NCI-H2227 (cell line): ENCODE data around the gene LHFPL6.

ENCODE experiments used
- DNase-seq: peaks from one replicate; lab custom pipeline; 2025; ENCODE audit not compliant: unreplicated experiment; lab: John Stamatoyannopoulos, UW

The LHFPL6 gene

GRCh38 chr13:39418424-39418823, 184.6 kb downstream of the LHFPL6 start:
- no peak for DNase-seq

DNA sequence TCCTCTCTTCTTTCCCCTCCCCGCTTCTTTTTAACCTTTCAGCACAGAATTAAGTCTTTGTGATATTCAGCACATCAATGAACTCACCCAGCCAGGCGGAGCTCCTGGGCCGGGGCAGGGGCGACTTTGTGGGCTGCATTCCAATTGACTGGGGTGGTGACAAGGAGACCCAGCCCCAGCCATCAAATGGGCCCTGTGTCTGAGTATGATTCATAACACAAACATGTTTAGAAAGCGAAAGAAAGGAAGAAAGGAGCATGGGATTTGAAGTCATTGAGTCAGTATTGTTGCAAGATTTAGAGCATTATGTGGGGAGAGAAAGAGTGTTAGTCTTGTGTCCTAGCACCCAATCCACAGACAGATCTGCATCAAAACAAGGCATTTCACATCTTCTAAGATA, 185.3 kb downstream of the LHFPL6 start:
- DNase-seq = no peak

DNA sequence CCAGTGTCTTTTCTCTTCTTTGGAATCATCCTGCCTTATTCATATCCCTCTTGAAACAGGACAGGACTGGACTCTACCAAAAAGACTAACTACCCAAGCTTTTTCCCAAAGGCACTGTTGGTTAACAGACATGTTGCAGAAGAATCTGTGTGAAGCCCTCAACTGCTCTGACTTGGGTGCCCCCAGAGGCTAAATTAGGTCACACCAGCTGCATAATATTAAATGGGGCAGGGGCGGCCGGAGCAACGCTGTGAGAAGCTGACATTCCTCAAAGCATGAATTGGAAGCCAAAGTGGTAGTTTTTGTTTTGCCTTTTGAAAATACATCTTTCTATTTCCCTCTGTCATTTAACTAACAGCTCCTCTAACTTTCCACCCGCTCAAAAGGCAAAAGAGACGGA, 185.9 kb downstream of the LHFPL6 start:
- no peak for DNase-seq

DNA sequence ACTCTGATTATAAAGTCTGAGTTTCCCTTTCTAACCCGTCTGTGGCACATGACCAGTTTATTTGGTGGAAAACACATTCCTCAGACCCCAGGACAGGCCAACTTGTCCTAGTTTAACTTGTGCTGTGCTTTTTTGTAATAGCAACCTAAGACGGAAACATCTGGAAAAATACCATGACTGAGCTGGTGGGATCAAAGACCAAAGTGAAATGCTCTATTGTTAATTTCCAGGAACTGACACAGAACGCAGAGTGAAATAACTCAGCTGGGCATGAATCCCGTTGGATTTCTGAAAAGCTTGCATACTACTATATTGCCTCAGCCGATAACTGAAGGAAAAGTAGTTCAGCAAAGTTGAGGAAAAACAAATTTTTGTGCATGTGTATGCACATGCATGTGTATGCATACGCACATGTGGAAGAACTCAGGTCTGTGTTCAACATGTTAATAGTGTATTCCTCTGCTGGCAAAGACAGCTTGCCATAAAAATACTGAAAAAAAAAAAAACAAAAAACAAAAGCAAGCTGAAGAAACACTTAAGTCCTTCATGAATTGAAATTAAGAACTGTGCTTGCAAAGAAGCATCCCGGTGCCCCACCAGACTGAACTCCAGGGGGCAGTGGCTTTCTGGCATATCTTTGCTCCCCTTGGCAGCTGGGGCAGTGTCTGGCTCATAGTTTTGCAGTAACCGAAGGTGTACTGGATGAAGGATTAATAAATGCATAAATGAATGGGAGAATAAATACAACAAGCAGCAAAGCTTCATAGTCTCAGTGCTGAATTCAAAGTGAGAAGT, 187.8 kb downstream of the LHFPL6 start:
- DNase-seq = no peak

GRCh38 chr13:39414339-39414738, 188.7 kb downstream of the LHFPL6 start:
- DNase-seq = no peak

DNA sequence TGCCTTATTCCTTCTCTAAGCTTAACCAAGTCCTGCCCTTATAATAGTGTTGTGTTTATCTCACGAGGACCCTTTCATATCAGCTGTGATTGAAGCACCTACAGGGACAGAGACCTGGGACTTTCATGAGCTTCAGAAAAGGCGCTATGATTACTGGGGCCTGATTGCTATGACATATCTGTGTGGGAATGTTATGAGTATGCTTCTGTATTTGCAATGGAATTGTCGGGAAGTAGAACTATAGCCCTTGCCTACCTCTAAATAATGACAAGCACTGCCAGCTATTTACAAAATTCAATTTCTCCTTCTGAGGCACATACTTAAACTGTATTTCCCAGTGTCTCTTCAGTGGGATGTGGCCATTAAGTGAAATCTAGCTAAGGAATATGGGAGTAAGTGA, 191.5 kb downstream of the LHFPL6 start:
- no peak for DNase-seq

- DNase-seq = no peak
Measured at GRCh38 chr13:39410964-39411363, 192.0 kb downstream of the LHFPL6 start.

DNA sequence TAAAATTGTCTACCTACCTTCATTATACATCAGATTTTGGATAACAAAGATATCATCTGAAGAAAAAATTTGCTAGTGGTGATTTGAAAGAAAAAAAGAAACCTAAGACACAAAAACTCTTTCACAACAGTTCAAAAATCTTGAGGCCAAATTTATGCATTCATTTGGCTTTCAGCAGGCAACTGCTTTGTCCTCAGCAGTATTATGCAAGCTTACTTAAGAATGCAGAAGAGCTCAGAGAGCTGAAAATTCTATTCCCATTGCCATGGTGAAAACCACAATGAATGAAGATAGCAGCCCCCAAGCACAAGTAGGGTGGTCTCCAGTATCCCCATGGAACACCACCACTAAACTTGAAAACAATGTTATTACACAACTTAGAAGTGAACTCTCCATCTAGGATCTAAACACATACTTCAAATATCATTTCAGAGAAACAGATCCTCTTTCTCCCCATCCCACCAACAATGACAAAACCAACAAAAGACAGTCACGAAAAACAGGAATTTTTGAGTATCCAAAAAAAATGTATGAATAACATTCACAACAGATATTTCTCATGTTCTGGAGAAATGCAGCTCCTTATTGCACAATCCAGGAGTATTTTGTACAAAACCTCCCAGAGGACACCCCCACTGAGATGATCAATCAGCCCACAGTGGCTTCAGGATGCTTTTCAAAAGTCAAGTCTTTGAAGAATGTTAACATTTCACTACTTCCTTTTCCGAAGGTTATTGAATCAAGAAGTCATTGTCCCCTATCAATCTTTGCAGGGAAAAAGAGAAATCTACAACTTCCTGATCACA, 192.7 kb downstream of the LHFPL6 start:
- DNase-seq = no peak

DNA sequence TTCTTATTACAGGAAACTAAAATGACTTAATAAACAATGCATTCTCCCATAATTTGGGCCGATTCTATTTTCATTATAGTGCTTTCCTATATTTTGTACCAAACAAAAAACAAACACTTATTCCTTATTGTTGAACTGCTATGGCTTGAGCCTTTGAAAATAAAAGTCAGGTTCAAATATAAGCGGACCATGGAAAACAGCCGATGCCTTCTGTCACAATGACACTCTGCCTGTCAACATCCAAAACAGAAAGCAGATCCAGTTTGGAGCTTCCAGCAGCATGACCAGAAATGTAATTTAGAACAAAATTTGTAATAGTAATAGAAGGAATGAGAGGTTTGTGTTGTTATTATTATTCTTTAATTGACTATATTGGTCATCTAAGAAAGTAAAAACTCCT, 194.5 kb downstream of the LHFPL6 start:
- DNase-seq = no peak

DNA sequence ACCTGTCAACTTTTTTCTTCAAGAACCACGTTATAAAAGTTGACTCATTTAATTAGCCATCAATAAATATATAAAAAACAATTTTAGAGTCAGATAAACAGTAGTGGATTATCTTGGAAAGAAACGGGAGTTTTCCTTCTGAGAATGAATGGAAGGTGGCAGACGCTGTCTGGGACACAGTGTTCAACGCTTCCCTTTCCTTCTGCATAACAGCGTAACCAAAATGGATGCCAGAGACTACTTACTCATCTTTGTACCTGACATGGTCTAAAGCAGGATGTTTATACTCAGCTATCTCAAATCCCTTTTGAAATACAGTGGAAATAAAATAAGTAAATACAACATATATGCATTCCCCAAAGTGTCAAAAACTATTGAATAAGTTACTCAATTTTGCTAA, 195.2 kb downstream of the LHFPL6 start:
- DNase-seq = no peak

- no peak for DNase-seq
Measured at GRCh38 chr13:39407138-39407537, 195.9 kb downstream of the LHFPL6 start.

DNA sequence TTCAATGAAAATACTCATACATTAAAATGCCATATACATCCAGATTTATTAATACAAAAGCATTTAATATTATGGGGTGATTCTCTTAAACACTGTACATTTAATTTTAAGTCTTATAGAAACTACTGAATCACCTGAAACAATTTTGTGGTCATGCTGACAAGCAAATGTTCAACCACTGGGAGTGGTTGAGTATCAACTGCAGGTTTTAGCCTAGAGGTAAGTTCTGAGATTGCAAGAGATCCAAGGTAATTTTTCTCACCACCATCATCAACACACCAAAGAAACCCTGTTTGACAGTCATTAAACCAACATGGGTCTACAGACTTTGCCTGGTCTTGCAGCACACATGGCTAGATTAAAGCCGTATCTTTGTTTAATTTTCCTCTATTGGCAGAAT, 196.3 kb downstream of the LHFPL6 start:
- no peak for DNase-seq

- no peak for DNase-seq
Measured at GRCh38 chr13:39405596-39406205, 197.3 kb downstream of the LHFPL6 start.

- no peak for DNase-seq
Measured at GRCh38 chr13:39405107-39405506, 197.9 kb downstream of the LHFPL6 start.

DNA sequence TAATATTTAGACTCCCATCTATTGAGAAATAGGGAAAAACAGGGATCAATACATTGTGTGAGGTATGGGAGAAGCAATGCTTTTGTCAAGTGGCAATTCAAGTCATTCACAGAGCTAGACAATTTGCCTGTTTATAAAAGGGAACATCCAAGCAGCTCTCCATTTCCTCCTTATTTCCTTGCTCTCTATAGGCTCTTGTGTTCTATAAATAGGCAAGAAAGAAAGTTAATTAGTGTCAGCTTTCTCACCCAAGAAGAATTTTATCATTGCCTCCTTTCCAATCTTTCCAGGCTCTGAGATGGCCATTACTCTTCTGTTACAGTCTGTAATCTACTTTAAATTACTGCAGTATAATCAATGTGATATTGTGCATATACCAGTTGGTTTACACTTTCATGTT, 199.9 kb downstream of the LHFPL6 start:
- DNase-seq = no peak

- no peak for DNase-seq
Measured at GRCh38 chr13:39402221-39402970, 200.6 kb downstream of the LHFPL6 start.

DNA sequence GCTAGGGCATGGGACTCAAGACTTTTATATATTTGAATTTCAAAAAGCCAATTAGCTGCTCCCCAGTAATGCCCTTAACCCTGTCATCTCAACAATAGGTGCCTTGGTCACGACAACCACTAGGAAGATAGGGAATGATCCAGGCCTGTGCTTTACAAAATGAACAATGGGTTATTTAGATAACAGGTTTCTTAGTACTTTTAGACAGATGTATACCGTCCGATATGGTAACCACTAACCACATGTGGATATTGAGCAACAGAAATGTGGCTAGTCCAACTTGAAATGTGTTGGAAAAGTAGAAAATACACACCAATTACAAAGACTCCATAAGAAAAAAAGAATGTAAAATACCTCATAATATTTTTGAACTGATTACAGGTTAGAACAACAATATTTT, 201.2 kb downstream of the LHFPL6 start:
- no peak for DNase-seq

- DNase-seq = no peak
Measured at GRCh38 chr13:39401046-39401705, 201.8 kb downstream of the LHFPL6 start.

- no peak for DNase-seq
Measured at GRCh38 chr13:39399102-39399501, 203.9 kb downstream of the LHFPL6 start.

- DNase-seq = no peak
Measured at GRCh38 chr13:39397896-39398265, 205.1 kb downstream of the LHFPL6 start.
